ENCODE data around the gene RHCE.

- TF ChIP-seq CTCF (IDR thresholded peaks at IDR 0.05), result no peak
- no peak for TF ChIP-seq POLR2AphosphoS5 (IDR thresholded peaks at IDR 0.05)
- no peak for TF ChIP-seq POLR2A (IDR thresholded peaks at IDR 0.05; ENCODE audit: low read depth)
These were observed 39.4 kb upstream of the RHCE start for GRCh38 chr1:25460020-25460419.
